Measurements from ENCODE around the gene MARCHF7.

Gene MARCHF7

DNA sequence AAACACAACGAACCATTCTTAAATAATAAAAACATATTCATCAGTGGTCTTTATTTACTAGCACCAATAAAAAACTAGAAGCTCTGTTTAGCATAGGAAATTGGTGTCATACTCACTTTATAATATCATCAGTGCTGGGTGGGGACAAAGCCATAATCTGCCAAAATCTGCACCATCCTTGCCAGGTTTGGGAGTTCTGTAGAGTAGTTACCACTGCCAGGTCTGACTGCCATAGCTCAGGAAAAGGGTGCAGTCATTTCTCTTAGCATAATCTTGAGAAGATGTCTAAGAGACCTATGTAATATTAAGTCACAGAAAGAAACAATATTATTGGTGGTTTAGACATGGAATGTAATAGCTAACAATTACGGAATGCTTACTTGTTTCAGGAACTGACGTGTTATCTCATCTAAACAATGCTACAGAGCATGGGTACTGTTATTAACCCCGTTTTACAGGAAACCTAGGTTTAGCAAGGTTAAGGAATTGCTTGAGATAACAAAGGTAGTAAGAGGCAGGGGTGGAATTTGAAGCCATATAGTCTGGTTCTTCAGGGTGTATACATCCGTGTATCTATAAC is 1.6 kb upstream of the MARCHF7 start:
- Histone ChIP-seq H3K79me2 (ENCODE audit: low read length) (peaks cover 34% of the 10 kb centered on the region), H3K27me3 (ENCODE audit: low read depth, low read length) (no peaks in the 10 kb centered on the region), H3K36me3 (replicated peaks; ENCODE audit: low read depth, low read length) (peaks cover 11% of the 10 kb centered on the region), H3K9ac (ENCODE audit: low read length) (no peak overlapping the region), H3K4me1 (ENCODE audit: low read length) (peaks cover 14% of the 10 kb centered on the region), H3K4me3 (ENCODE audit: low read length) (no peak overlapping the region), H3K27ac (ENCODE audit: low read length) (no peak overlapping the region), H4K20me1 (ENCODE audit: insufficient read depth, low read length) (peaks cover 28% of the 10 kb centered on the region), H2AFZ (ENCODE audit: low read depth, low read length) (no peak overlapping the region), H3K4me2 (ENCODE audit: low read length) (no peak overlapping the region), H3K9me3 (ENCODE audit: insufficient read depth, low read length) (no peaks in the 10 kb centered on the region)
- TF ChIP-seq, protein P1, sequence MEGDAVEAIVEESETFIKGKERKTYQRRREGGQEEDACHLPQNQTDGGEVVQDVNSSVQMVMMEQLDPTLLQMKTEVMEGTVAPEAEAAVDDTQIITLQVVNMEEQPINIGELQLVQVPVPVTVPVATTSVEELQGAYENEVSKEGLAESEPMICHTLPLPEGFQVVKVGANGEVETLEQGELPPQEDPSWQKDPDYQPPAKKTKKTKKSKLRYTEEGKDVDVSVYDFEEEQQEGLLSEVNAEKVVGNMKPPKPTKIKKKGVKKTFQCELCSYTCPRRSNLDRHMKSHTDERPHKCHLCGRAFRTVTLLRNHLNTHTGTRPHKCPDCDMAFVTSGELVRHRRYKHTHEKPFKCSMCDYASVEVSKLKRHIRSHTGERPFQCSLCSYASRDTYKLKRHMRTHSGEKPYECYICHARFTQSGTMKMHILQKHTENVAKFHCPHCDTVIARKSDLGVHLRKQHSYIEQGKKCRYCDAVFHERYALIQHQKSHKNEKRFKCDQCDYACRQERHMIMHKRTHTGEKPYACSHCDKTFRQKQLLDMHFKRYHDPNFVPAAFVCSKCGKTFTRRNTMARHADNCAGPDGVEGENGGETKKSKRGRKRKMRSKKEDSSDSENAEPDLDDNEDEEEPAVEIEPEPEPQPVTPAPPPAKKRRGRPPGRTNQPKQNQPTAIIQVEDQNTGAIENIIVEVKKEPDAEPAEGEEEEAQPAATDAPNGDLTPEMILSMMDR (IDR thresholded peaks at IDR 0.05; ENCODE audit: low read depth, low read length) = no peak
- no peak for TF ChIP-seq EZH2phosphoT487 (IDR thresholded peaks at IDR 0.05; ENCODE audit: low read depth)

DNA sequence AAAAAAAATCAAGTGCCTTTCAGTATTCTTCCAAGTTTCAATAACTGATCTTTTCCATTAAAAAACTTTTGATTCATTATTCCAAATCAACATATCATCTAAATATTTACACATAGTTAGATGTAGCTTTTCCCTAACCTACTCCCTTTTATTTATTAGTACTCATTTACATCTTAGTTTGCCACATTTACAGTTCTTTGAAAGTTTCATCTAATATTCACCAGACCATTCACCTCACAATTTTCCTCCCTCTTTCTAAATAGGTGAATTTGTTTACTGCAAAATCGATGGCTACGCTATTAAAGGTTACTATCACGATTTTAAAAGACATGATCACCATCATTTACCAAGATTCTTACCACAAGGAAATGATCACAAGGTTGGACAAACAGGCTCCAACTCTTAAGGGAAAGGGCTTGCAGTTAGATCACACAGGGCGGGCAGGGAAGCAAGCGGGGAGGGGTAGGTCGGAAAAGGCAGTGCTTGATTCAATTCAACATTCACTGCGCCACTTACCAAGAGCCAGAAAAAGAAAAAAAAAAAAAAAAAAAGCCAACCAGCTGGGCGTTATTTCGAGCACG is 654 bp upstream of the MARCHF7 start:
- no peaks in the 10 kb centered on the region for H3K9me3 ChIP-seq (ENCODE audit: insufficient read depth, low read length)
- TF ChIP-seq, protein P1 (IDR thresholded peaks at IDR 0.05; ENCODE audit: low read depth, low read length) = no peak
- no peak for TF ChIP-seq EZH2phosphoT487 (IDR thresholded peaks at IDR 0.05; ENCODE audit: low read depth)
- H3K4me2 ChIP-seq (ENCODE audit: low read length) = peak overlapping the region; percentile 83

DNA sequence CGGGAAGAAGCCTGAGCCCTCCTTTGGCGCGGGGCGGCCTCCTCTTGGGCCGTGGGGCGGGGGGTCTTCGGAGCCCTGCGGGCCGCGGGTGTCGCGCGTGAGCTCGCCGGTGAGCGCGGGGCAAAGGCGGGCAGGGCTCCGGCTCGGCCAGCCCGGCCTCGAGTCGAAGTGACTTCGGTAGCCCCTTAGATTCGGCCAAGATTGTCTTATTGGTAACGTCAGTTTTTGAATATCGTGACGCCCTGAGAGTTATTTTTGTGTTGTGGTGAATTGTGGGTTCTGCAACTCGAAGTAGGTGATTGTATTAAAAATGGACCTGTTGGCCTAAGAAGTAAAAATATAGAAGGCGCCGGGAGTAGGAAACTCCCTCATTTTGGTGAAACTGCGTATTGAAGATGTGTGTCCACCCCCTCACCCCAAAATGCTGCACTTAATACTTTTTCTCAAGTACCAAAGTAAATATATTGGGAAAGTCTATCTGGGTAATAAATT is 669 bp downstream of the MARCHF7 start:
- TF ChIP-seq, protein P1 (IDR thresholded peaks at IDR 0.05; ENCODE audit: low read depth, low read length) = no peak
- TF ChIP-seq EZH2phosphoT487 (IDR thresholded peaks at IDR 0.05; ENCODE audit: low read depth) = no peak
- H3K79me2 ChIP-seq (ENCODE audit: low read length) = peaks cover 57% of the 10 kb centered on the region
- H3K4me2 ChIP-seq (ENCODE audit: low read length) = peak overlapping the region; percentile 94
- peaks cover 28% of the 10 kb centered on the region for H3K36me3 ChIP-seq (replicated peaks; ENCODE audit: low read depth, low read length)
- H3K4me3 ChIP-seq (ENCODE audit: low read length) = peak overlapping the region; percentile 98
- peaks cover 50% of the 10 kb centered on the region for H4K20me1 ChIP-seq (ENCODE audit: insufficient read depth, low read length)
- H3K27ac ChIP-seq (ENCODE audit: low read length) = peak overlapping the region; percentile 77
- H2AFZ ChIP-seq (ENCODE audit: low read depth, low read length) = 0 out of 2 replicates have a peak overlapping the region, but pooled peaks have one; percentile 70
- H3K9me3 ChIP-seq (ENCODE audit: insufficient read depth, low read length) = no peaks in the 10 kb centered on the region
- peak overlapping the region; percentile 98 for H3K9ac ChIP-seq (ENCODE audit: low read length)
- peaks cover 14% of the 10 kb centered on the region for H3K4me1 ChIP-seq (ENCODE audit: low read length)
- H3K27me3 ChIP-seq (ENCODE audit: low read depth, low read length) = no peaks in the 10 kb centered on the region

More for the DNA sequence above, 654 bp upstream of the MARCHF7 start:
- H3K36me3 ChIP-seq (replicated peaks; ENCODE audit: low read depth, low read length) = peaks cover 16% of the 10 kb centered on the region
- H3K27ac ChIP-seq (ENCODE audit: low read length) = peak overlapping the region; percentile 77
- H4K20me1 ChIP-seq (ENCODE audit: insufficient read depth, low read length) = peaks cover 37% of the 10 kb centered on the region
- H2AFZ ChIP-seq (ENCODE audit: low read depth, low read length) = peak overlapping the region; percentile 97
- H3K79me2 ChIP-seq (ENCODE audit: low read length) = peaks cover 44% of the 10 kb centered on the region
- H3K27me3 ChIP-seq (ENCODE audit: low read depth, low read length) = no peaks in the 10 kb centered on the region
- peak overlapping the region; percentile 98 for H3K9ac ChIP-seq (ENCODE audit: low read length)
- H3K4me3 ChIP-seq (ENCODE audit: low read length) = peak overlapping the region; percentile 98
- H3K4me1 ChIP-seq (ENCODE audit: low read length) = peaks cover 14% of the 10 kb centered on the region

DNA sequence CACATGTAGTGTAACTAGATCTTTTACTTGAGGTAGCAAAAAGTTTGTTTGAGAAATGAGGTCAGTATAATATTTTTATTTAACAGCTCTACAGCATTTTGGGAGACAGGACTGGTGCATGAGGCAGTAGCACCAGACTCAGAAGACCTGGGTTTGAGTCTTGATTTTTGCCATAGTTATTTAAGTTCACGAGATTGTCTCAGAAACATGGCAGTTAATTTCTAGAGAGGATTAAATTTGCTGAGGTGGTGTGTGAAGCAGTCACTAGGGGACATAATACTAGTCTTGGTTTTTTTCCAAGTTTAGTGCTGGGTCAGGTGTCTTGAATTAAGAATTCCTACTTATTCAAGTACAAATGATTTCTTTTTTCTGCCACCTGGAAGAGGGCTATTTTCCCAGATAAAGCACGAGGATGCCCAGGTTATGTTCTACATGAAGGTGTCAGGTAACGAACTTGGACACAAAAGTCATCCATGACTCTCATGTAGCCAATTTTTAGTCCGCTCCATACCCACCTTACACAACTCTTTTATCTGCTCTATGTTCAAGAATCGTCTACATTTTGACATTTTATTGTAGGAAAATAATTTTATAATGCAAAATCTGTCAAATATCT is 1.4 kb downstream of the MARCHF7 start:
- Histone ChIP-seq H3K27ac (ENCODE audit: low read length) (peak overlapping the region; percentile 77; the same call in 1 of the 2 replicates), H3K9me3 (ENCODE audit: insufficient read depth, low read length) (no peaks in the 10 kb centered on the region), H3K36me3 (replicated peaks; ENCODE audit: low read depth, low read length) (peaks cover 32% of the 10 kb centered on the region), H3K79me2 (ENCODE audit: low read length) (peaks cover 65% of the 10 kb centered on the region), H2AFZ (ENCODE audit: low read depth, low read length) (no peak overlapping the region), H3K4me3 (ENCODE audit: low read length) (peak overlapping the region; percentile 98), H3K27me3 (ENCODE audit: low read depth, low read length) (no peaks in the 10 kb centered on the region), H3K9ac (ENCODE audit: low read length) (peak overlapping the region; percentile 98), H4K20me1 (ENCODE audit: insufficient read depth, low read length) (peaks cover 57% of the 10 kb centered on the region), H3K4me1 (ENCODE audit: low read length) (peaks cover 14% of the 10 kb centered on the region), H3K4me2 (ENCODE audit: low read length) (peak overlapping the region; percentile 94)
- TF ChIP-seq, protein P1 (IDR thresholded peaks at IDR 0.05; ENCODE audit: low read depth, low read length) = no peak
- TF ChIP-seq EZH2phosphoT487 (IDR thresholded peaks at IDR 0.05; ENCODE audit: low read depth) = no peak

All from OCI-LY3 (cell line).